HTERT RPE-1 (cell line): ENCODE results near the gene MAP2K4.

Source experiments
- in situ Hi-C: fragments of 300-500 bp; cut with MboI; formaldehyde crosslinking; loops from 4 replicates; pipeline ENCODE4 v1.14.3; 2020; ENCODE audit warnings: low sequenced_read_pairs

Gene MAP2K4

GRCh38 chr17:12085076-12085949, 64.6 kb downstream of the MAP2K4 start:
- in situ Hi-C loops = no loop called here

GRCh38 chr17:12088035-12088434, 67.4 kb downstream of the MAP2K4 start:
- in situ Hi-C loops = no loop called here

- in situ Hi-C loops = no loop called here
These were observed 69.2 kb downstream of the MAP2K4 start for GRCh38 chr17:12089809-12090384.

- in situ Hi-C loops = no loop called here
These were observed 73.7 kb downstream of the MAP2K4 start for GRCh38 chr17:12094336-12094735.

- in situ Hi-C loops = no loop called here
These were observed 74.8 kb downstream of the MAP2K4 start for GRCh38 chr17:12095522-12095921.

- in situ Hi-C loops = no loop called here
These were observed 76.6 kb downstream of the MAP2K4 start for GRCh38 chr17:12097326-12097725.

GRCh38 chr17:12098568-12098967, 77.9 kb downstream of the MAP2K4 start:
- in situ Hi-C loops = no loop called here

- in situ Hi-C loops = no loop called here
These were observed 78.7 kb downstream of the MAP2K4 start for GRCh38 chr17:12099412-12099811.

GRCh38 chr17:12104831-12105230, 84.2 kb downstream of the MAP2K4 start:
- in situ Hi-C loops = no loop called here

- in situ Hi-C loops = no loop called here
These were observed 87.2 kb downstream of the MAP2K4 start for GRCh38 chr17:12107905-12108304.

GRCh38 chr17:12110906-12111305, 90.2 kb downstream of the MAP2K4 start:
- in situ Hi-C loops = no loop called here

- in situ Hi-C loops = no loop called here
These were observed 92.5 kb downstream of the MAP2K4 start for GRCh38 chr17:12113156-12113555.

- in situ Hi-C loops = no loop called here
These were observed 94.2 kb downstream of the MAP2K4 start for GRCh38 chr17:12114686-12115418.

GRCh38 chr17:12116143-12116542, 95.5 kb downstream of the MAP2K4 start:
- in situ Hi-C loops = no loop called here

GRCh38 chr17:12118617-12119016, 97.9 kb downstream of the MAP2K4 start:
- in situ Hi-C loops = no loop called here

GRCh38 chr17:12122075-12122474, 101.4 kb downstream of the MAP2K4 start:
- in situ Hi-C loops = no loop called here

- in situ Hi-C loops = no loop called here
These were observed 106.5 kb downstream of the MAP2K4 start for GRCh38 chr17:12127177-12127576.

- in situ Hi-C loops = no loop called here
These were observed 107.0 kb downstream of the MAP2K4 start for GRCh38 chr17:12127667-12128066.

- in situ Hi-C loops = no loop called here
These were observed 108.3 kb downstream of the MAP2K4 start for GRCh38 chr17:12128946-12129345.

GRCh38 chr17:12133183-12133582, 112.5 kb downstream of the MAP2K4 start:
- in situ Hi-C loops = no loop called here

- in situ Hi-C loops = no loop called here
These were observed 113.4 kb downstream of the MAP2K4 start for GRCh38 chr17:12134101-12134500.

- in situ Hi-C loops = no loop called here
These were observed 113.9 kb downstream of the MAP2K4 start for GRCh38 chr17:12134587-12134986.
